Activated CD4-positive, alpha-beta T cell treated with anti-CD3 and anti-CD28 coated beads, Interleukin-10, Interleukin-2, amounts not matched to agents 100 ng/mL and 50 ng/mL, durations not matched to agents 16 hours and 8 hours (primary cell): Measurements from ENCODE around the gene ARHGAP18.

Source experiments
- DNase-seq: peaks from one replicate; pipeline ENCODE4 v3.0.0-alpha.2; 2020

Gene ARHGAP18

DNA sequence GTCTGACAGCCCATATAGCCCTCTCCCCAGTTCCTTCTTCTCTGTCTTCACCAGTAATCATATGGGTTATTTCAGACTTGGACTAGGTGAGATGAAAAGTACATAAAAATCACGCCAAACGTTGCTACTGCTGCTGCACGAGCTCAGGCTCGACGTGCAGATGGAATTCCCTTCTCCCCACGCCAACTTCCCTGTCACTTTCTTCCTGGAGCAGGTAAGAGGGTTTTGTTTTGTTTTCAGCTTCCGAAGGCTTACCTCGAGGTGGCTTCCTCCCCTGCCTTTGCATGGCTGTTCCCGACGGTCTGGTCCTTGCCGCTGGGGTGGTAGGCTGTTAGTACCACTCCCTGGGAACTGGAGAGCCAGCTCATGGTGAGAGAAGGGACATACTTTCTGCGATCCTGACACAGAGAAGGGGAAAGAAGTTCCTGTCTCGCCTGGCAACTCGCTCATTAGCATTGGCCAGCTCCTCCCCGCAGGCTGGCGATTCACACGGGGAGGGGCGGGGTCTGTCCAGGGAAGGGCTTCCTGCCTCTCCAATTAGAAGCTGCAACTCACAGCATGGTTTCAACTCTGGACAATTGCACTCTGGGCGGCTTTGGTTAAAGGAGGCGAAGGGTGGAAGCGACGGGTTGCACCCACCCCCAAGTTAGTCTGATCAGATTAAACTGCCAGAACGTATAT, at the start of gene ARHGAP18:
Gene ARHGAP18, minus strand, starts transcription at position 409 of the 681 bp plus-strand sequence. Its CDS starts 41 bp downstream, at position 368.
- peak; percentile 89 for DNase-seq

GRCh38 chr6:129755787-129756186, 45.8 kb upstream of the ARHGAP18 start:
- no peak for DNase-seq

DNA sequence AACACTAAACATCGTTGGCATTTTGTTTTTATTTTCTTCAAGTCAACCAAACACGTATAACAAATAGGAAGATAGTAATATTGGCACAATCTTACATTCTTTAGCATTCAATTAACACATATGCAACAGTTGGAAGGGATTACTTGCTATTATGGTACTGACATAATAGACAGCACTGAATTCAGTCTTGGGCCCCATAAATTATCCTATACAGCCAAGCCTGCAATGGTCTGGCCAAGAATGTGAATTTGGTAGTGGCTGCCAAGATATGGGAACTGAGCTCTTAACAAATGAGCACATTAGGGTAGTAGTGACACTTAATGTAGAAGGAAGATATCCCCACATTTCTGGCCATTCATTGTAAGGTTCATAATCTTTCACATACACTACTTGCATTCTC, 44.8 kb upstream of the ARHGAP18 start:
- DNase-seq: no peak

- no peak for DNase-seq
These were observed 43.4 kb upstream of the ARHGAP18 start for GRCh38 chr6:129753422-129753821.

DNA sequence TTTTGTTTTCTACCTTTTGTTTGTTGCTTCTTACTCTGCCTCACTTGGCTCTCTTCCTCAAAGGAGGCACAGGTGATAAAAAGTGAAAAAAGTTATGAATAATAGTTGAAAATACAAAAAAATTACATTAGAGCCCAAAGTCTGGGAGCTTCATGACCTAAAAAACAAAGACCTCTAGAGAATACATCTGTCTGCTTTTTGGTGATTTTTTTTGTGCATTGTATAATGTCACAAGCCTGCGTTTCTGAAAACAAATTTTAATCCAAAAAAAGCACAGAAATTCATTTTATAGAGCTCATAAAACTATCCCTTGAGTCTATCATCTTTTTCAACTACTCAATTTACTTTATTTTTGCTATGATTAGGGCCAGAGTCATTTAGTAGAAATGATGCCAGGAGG, 41.4 kb upstream of the ARHGAP18 start:
- no peak for DNase-seq

DNA sequence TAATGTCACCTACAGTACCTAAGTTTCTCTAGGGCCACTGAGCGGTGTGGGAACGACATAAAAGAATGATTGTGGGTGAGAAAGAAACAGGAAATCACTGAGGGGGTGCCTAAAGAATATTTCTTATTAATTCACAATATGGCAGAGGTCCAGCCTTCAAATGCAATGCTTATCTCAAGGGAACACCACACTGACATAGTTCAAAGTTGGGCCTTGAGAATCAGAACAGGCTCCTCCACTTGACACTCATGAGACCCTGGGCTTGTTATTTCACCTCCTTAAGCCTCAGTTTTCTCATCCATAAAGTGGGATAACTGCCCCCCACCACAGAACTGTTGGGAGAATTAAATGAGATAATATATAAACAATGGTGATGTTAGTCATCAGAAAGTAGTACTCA, 40.4 kb upstream of the ARHGAP18 start:
- no peak for DNase-seq

DNA sequence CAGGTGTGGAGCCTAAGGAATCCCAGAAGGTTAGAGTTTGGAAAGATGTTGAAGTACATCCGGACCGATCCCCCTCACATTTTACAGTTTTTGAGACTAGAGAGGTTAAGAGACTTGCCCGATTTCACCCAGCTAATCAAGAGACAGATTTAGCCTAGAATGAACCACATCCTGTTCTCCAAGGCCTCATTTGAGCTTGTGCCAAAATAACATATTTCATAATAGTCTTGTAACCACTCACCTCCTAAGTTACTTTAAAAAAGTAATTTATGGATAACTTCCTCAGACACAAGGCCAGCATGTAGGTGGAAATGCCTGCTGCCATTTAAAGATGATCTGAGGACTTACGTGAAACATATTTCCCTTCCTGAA, 39.8 kb upstream of the ARHGAP18 start:
- peak; percentile 71 for DNase-seq

GRCh38 chr6:129748901-129749748, 39.1 kb upstream of the ARHGAP18 start:
- DNase-seq: peak; percentile 26

GRCh38 chr6:129748212-129748900, 38.4 kb upstream of the ARHGAP18 start:
- DNase-seq: peak; percentile 90

GRCh38 chr6:129747588-129748112, 37.7 kb upstream of the ARHGAP18 start:
- DNase-seq: no peak

GRCh38 chr6:129744880-129745237, 34.9 kb upstream of the ARHGAP18 start:
- DNase-seq: no peak

DNA sequence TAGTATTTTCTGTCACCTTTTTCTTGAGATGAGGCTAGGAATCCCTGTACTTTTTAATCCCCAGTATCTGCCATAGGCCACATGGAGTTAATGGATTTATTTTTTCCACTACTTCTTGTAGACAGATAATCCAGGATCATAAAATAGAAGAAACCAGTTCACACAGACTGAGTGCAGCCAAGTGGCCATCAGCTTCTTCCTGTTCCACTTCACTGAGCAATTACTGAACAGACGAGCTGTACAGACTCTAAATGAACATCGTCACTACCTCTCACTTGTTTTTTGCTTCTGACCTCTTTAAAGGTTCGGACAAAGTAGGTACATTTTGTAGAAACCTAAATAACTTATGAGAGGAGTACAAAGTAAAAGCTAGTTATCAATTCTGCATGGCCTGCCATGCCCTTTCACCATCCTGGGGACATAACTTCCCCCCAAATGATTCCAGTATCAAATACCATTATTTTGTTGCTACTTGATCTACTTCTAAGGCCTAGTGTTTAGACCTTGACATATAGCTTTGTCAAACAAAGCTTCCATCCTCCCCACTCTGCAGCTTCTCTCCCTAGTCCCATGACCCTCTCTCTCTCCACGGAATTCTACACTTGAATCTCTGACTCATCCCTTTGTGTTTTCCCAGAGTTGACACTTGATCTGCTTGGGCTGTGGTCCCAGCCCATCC, 34.4 kb upstream of the ARHGAP18 start:
- no peak for DNase-seq

DNA sequence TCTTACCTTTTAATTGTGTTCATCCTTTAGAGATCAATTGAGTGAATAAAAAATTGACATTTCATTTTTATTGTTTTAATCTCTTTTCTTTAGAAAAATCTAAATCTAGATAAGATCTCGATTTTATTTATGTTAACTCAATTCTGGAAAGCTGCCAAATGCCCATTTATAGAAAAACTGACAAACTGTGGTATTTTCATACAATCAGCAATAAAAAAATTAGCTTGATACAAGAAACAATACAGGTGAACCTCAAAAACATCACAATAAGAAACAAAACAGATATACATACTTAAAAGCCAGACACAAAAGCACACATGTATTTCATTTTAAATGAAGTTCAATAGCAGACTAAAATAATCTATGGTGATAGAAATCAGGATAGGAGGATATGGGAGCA, 30.0 kb upstream of the ARHGAP18 start:
- no peak for DNase-seq

DNA sequence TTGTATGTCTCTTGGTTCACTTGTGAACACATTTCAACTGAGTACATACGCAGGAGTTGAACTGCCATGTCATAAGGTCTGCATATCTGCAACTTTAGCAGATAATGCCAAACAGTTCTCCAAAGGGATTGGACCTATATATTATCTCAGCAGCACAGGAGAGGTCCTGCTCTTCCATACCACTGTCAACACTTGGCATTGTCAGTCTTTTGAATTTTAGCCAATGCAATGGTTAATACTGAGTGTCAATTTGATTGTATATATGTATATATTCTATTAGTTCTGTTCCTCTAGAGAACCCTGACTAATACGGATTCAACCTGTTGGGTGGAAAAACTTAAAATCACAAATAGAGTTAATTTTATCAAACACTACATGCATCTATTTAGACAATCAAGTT, 26.1 kb upstream of the ARHGAP18 start:
- DNase-seq: no peak

GRCh38 chr6:129733290-129733689, 23.3 kb upstream of the ARHGAP18 start:
- peak; percentile 21 for DNase-seq

GRCh38 chr6:129732542-129732941, 22.6 kb upstream of the ARHGAP18 start:
- no peak for DNase-seq

DNA sequence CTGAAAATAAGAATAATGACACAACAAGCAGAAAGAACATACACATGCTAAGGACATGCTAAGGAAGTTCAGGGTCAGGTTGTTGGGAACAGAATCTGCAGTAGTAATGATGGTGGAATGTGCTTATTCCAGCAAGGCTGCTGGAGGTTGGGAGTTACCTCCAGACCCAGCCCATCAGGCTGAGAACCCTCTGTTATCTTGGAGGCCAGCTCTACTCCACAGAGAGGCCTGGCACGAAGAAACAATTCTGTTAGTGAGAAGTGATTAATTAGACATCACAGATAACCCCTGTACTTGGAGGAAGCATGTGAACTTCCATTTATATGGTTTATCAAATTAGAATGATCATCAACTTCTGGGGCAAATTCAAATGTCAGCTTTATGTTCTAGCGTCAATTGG, 22.1 kb upstream of the ARHGAP18 start:
- DNase-seq: no peak

- DNase-seq: no peak
These were observed 21.5 kb upstream of the ARHGAP18 start for GRCh38 chr6:129731428-129731827.

DNA sequence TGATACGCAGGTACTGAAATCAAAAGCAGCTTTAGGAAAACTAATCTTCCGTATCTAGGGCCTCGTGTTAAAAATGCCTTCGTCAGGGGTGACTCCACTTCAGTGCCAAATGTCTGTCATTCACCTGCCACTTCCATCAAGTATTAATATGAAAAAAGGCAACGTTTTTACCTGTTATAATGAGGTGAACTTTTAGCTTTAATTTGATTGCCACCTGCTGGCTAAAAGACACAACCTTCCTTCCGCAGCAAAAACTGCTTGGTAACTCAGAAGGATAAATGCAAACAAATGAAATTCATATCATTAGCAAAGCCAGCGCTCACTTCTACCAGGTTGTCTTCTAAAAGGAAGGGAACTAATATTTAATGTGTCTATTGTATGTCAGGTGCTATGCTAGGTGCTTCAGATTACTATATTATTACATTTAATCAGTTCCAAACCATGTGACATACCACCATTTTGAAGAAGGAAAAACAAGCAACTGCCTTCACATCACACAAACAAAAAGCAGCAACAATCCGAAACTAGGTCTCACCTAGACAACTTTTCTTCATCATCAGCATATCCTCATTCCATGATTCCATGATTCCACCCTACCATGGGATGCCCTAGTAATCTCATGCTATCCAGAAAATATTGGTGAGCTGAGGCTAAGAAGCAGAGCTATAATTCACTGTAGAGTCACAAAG, 20.6 kb upstream of the ARHGAP18 start:
- peak; percentile 63 for DNase-seq

DNA sequence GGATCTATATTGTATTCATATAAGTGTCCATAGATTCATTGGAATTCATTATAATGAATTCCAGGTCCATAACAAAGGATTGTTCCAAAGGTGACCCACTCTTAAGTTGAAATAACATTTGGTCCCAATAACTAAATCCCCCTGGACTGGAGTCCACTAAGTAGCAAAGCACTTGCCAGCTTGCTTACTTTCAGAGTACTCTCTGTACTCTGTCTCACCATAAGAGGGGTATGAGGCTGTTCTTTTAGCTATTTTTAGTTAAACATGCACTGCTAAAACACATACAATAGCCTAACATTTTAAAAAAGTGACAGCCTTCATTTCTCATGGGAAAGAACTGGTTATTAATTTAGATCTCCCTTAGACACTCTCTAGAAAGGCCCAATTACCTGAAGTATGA, 16.7 kb upstream of the ARHGAP18 start:
- DNase-seq: no peak

- no peak for DNase-seq
These were observed 15.4 kb upstream of the ARHGAP18 start for GRCh38 chr6:129725341-129725740.

- no peak for DNase-seq
These were observed 9.7 kb upstream of the ARHGAP18 start for GRCh38 chr6:129719692-129720091.
